Activated effector memory CD4-positive, alpha-beta T cell treated with Interleukin-2 at 50 U/mL for 16 hours (primary cell): ENCODE measurements around the gene FZD4.
"Not testable (repeated sequence)": the region's sequence is repeated elsewhere in the genome, so short reads cannot be mapped to it uniquely, and the experiment has no call there.

ENCODE experiments used
- DNase-seq: peaks from one replicate; pipeline ENCODE4 v3.0.0-alpha.2; 2020

Gene FZD4

DNA sequence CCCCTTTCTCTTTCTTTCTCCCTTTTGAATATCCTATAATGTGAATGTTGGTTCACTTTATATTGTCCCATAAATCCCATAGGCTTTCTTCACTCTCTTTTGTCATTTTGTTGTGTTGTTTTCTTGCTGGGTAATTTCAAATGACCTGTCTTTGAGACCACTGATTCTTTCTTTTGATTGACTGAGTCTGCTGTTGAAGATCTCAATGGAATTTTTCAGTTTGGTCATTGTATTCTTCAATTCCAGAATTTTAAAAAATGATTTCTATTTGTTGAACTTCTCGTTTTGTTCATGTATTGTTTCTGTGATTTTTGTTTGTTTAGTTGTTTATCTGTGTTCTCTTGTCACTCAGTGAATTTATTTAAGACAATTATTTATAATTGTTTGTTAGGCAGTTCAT lies 17.5 kb upstream of the FZD4 start:
- DNase-seq: no peak

DNA sequence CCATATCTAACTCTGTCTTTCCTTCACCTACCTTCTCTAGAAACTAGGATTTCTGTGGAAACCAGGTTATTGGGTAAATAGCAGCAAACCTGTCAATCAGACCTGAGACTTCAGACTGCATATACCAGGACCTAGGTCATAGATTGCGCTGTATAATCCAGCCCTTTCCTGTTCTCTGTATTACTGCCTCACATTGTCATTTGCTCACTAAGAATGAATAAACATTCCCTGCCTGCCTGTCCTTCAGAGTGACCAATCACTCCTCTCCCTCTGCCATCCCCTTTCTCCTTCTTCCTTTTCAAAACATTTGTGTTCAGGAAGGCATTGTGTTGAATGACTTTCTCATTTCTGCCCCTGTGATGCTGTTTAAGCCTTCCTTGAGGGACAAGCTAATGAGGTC lies 14.1 kb upstream of the FZD4 start:
- DNase-seq: no peak

- DNase-seq: not testable (repeated sequence)
Measured at GRCh38 chr11:86967601-86968000, 12.4 kb upstream of the FZD4 start.

- no peak for DNase-seq
Measured at GRCh38 chr11:86957976-86958646, 2.9 kb upstream of the FZD4 start.

DNA sequence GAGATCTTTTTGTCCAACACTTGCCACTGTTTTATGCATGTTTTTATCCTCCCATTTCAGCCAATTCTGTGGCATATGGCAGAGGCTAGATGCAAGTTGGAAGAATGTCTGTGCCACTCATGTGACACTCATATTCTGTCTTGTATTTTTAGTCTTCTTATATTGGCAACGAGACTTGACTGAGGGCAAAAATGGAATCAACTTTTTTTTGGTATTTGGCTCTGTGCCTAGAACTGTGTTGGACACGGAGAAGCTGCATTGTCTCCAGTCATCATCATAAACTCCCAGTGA lies 1.7 kb upstream of the FZD4 start:
- no peak for DNase-seq

DNA sequence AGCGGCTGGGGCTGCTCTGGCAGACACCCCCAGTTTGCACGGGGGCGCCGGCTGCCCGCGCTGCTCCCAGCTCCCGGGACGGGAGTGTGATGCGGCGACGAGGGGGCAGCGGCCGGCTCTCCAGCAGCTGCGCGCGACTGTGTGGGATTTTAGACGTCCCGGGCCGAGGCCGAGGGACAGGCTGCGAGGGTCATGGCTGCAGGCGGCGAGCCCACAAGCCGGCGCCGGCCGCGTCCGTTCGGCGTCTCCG lies 159 bp downstream of the FZD4 start:
- DNase-seq: no peak

DNA sequence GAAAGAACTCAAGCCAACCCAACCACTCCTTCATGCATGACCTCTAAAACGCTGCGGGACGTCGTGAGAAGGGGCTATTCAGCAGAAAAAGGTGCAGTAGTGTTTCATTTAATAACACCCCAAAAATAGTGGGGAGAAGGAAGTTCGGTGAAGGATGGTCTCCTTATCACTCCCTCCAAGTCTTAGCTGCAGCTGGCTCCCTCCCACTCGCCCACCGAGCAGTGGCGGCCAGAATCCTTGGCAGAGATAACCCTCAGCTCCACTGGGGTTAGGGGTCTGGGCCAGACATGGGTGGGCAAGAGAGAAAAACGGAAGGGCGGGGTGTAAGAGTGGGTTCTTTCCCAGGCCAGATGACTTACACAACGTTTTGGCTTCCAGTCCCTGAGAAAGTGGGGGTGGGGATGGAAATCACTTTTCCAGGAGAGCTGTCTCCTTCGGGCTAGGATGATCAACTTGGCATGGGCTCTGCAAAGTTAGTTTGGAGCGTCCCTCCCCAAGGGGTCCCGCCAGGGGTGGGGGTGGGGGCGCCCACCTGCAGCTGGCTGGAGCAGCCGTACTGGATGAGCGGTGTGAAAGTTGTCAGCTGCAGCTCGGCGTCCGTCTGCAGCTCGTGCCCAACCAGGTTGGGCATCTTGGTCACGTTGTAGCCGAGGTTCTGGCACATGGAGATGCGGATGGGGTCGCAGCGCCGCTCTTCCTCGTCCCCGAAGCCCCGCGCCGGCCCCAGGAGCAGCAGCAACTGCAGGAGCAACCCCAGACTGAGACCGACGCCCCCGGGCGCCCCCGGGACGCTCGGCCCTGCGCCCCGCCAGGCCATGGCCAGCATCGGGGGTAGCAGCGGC lies 705 bp downstream of the FZD4 start:
- DNase-seq: no peak

- DNase-seq: no peak
Measured at GRCh38 chr11:86952221-86952875, 2.8 kb downstream of the FZD4 start.

DNA sequence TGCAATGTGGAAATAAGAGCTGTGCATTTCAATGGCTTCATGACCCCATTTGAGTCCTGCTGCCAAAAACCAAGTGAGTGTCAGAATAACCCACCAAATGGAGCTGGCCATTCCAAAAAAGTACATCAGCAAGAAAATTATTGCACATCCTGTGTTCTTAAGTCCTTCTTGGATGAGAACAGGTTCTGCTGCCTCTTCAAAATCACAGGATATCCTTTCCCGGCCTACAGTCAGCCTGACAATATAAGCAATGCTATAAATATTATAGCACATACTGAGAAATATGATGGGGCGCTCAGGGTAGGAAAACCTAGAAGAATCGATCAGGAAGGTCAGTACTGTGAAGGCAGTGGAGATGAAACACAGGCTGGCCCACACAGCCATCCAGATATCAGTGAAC lies 3.5 kb downstream of the FZD4 start:
- no peak for DNase-seq

- DNase-seq: no peak
Measured at GRCh38 chr11:86950661-86950995, 4.6 kb downstream of the FZD4 start.

GRCh38 chr11:86949995-86950660 lies 5.1 kb downstream of the FZD4 start:
- DNase-seq: no peak

DNA sequence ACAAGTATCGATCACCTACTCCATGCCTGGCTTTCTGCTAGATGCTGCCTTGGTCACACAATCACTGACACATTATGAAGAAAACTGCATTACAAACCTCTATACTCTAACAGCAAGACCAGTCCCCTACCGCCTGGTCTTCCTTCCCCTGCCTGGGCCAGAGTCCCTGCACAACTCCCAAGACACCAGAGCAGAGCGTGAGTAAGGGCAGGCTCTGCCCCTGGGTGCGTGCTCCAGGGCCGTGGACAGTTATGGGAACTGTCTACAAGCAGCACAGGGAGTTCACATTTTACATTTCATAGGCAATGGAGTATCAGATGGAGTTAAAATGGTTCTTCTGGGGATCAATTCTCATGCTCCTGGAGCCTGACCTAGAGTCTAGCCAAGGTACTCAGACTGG lies 6.5 kb downstream of the FZD4 start:
- DNase-seq: no peak

GRCh38 chr11:86947541-86947940 lies 7.7 kb downstream of the FZD4 start:
- DNase-seq: no peak

DNA sequence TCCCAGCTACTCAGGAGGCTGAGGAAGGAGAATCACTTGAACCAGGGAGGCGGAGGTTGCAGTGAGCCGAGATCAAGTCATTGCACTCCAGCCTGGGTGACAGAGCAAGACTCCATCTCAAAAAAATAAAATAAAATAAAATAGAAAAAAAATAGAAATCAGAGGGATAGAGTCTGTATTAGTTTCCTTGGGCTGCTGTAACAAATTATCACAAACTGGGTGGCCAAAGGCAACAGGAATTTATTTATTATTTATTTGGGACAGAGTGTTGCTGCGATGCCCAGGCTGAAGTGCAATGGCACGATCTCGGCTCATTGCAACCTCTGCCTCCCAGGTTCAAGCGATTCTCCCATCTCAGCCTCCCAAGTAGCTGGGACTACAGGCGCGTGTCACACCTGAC lies 11.7 kb downstream of the FZD4 start:
- not testable (repeated sequence) for DNase-seq

DNA sequence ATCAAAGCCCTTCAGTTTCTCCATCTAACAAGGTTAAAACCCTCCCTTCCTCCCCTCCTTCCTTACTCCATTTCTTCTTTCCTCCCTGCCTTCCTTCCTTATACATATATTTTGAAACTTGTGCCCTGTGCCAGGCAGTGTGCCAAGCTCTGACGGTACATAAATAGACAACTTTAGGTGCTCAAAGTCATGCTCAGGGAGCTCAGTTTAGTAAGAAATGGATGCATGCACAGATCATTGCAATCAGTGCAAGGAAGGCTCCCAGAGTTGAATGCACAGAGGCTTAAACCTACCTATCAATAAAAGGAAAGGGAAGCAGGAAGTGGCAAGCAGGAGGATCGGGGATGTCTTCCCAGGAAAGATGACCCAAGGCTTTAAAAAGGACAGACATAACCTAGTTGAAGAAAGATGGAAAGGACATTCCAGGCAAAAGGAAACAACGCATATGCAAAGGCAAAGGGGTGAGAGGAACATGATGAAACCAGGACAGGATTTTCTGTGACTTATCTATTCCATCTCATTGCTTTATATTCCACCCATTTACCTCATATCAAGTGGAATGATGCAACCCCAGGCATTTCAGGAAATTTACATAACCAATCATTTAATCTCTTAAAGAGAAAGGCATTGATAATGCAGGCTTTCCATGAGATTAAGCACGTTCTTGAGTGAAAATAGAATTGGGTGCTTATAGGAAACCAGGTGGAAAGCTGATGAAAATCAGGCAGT lies 13.2 kb downstream of the FZD4 start:
- no peak for DNase-seq

GRCh38 chr11:86941077-86941870 lies 13.9 kb downstream of the FZD4 start:
- DNase-seq: no peak

DNA sequence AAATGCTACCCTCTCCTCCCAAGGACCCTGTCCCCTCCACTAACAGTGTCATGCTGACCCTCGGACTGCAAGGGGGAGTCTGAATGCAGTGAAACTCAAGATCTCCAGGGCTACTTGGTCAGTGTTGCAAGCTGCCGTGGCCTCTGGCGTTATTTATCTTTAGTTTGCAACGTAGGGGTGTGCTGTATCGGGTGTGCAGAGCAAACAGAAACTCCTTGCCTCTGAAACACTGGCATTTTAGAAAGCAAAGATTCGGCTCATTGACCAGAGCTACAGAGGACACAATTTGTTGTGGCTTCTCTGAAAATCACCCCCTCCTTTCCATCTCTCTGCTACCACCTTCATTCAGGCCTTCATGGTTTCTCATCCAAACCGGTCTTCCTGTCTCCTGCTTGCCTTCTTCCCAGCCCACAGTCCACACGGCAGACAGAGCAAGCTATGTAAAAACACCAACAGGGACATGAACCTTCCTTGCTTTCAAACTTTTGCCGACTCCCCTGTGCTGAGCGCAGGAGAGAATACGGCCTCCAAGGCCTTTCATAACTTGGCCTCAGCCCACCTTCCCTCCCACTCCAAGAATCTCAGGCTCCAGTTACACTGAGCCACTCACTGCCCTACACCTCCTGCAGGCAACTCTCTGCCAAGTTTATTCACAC lies 14.9 kb downstream of the FZD4 start:
- DNase-seq: no peak

DNA sequence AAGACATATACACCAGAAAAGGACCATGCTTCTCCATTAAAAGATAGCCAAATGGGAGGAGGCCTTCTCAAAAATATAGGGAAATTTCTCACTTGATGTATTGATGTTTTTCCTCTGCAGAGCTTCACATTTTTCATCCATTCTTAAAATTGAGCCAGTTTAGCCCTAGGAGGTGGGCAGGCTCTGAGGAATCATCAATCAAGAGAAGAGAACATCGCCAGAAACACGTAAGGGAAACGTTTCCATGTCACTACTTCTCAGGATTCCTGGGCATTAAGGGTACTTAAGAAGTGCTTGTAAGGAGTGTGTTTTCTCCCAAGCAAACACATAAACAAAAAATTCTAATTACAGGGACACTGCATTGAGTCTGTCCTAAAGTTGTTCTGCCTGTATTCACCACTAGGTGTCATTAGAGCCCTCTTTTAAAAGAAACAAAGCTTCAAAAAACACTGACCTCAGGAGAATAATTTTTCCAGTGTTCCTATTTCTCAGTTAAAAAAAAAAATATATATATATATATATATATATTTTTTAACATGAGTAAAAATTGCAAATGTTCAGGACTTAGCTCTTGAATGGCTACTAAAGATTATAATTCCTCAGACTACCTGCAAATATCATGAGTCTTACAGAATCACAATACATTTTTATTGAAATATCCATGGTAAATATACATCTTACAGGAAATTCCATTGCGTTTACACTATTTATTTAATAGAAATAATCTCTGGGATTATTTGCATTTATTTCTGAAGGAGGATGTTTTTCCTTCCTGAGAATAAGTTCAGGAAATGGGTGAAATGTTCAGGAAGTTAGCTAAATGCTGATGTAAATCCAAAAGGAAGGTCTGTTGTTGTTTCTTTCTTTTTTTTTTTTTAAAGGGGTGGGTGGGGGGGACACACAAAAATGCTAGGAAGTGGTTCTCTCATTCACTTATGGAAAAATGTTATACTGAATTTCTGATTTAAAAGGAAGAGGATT lies 16.0 kb downstream of the FZD4 start:
- no peak for DNase-seq

DNA sequence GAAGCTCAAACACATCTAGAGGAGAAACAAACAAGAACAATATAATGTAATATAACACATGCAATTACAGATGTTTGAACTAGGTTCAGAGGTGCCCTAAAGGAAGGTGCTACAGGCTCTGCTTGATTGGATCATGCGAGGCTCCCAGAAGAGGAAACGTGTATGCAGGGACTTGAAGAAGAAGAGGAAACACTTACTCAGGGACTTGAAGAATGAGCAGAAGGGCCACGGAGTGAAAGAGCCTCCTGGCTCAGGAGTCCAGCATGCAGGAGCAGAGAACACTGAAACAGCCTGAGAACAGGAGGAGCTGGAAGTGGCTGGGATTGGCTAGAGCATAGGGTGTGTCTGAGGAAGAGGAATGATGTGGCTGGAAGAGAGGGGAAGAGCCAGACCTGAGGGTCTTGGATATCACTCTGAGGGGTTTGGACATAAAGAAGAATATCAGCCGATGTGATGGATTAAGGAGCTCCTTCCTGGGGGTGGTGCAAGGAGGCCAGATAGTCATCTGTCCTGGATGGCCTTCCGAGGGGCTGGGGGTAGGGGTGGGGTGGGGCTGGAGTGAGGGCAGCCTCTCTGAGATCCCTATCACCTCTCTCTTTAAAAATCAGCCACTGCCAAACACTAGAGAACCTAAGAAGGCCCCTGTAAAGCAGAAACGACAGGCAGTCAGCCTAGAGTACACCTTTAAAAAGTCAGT lies 16.8 kb downstream of the FZD4 start:
- no peak for DNase-seq

GRCh38 chr11:86937193-86937806 lies 17.9 kb downstream of the FZD4 start:
- not testable (repeated sequence) for DNase-seq
